Cardiac muscle cell (in vitro differentiated cells and primary cell): ENCODE measurements around the gene SEC14L1. TPM values are rescaled to one million over a fixed set of nuclear protein-coding genes. Genes with fewer than 3 reads are reported as not detected.

Source experiments
- DNase-seq, 2 donors: peaks; one replicate each; pipeline versions ENCODE4 v3.0.0 to v3.0.0-alpha.2; 2010 to 2017; ENCODE audit warnings: low read depth in 1 of 2, low spot score in 1 of 2
- H3K27ac ChIP-seq: fragments of 200-600 bp; sonication (generic); 2 replicates; pipeline ENCODE4 v1.5.1; 2016
- H3K27me3 ChIP-seq: fragments of 200-600 bp; sonication (generic); 2 replicates; pipeline ENCODE4 v1.6.0; 2016; ENCODE audit warnings: control low read depth
- H3K36me3 ChIP-seq: fragments of 200-600 bp; sonication (generic); 2 replicates; pipeline ENCODE4 v1.5.1; 2016; ENCODE audit warnings: control low read depth
- H3K4me1 ChIP-seq: fragments of 200-600 bp; sonication (generic); 2 replicates; pipeline ENCODE4 v1.8.1; 2017; ENCODE audit warnings: low read depth, mild to moderate bottlenecking, mixed run types
- H3K4me3 ChIP-seq: fragments of 200-600 bp; sonication (generic); 2 replicates; pipeline ENCODE4 v1.5.1; 2016; ENCODE audit warnings: mild to moderate bottlenecking
- H3K9me3 ChIP-seq: fragments of 200-600 bp; sonication (generic); 2 replicates; pipeline ENCODE4 v1.5.1; 2017; ENCODE audit warnings: low read depth, mild to moderate bottlenecking, control low read depth
- polyA plus RNA-seq: library from polyadenylated mRNA; unstranded; fragments of >200 nt; fragmentation: Nextera tagmentation; extraction: Ambion mirVana; gene quantifications from 2 replicates; pipeline ENCODE4 v1.2.1, GENCODE V29; 2016
- total RNA-seq: library from RNA; depleted of rRNA; stranded (reverse); fragments of >200 nt; gene quantifications from 2 replicates; pipeline ENCODE4 v1.2.3, GENCODE V29; 2016
- TF ChIP-seq, protein P1 (sequence below): IDR thresholded peaks from 2 replicates; pipeline ENCODE4 v1.5.1; 2012; ENCODE audit warnings: low read depth, mild to moderate bottlenecking, low read length

Gene SEC14L1
- total and polyA plus RNA-seq, 2 experiments from 2014 or later = 25.5 to 30.0 TPM

GRCh38 chr17:77223642-77224420 lies 83.1 kb downstream of the SEC14L1 start:
- TF ChIP-seq, protein P1, sequence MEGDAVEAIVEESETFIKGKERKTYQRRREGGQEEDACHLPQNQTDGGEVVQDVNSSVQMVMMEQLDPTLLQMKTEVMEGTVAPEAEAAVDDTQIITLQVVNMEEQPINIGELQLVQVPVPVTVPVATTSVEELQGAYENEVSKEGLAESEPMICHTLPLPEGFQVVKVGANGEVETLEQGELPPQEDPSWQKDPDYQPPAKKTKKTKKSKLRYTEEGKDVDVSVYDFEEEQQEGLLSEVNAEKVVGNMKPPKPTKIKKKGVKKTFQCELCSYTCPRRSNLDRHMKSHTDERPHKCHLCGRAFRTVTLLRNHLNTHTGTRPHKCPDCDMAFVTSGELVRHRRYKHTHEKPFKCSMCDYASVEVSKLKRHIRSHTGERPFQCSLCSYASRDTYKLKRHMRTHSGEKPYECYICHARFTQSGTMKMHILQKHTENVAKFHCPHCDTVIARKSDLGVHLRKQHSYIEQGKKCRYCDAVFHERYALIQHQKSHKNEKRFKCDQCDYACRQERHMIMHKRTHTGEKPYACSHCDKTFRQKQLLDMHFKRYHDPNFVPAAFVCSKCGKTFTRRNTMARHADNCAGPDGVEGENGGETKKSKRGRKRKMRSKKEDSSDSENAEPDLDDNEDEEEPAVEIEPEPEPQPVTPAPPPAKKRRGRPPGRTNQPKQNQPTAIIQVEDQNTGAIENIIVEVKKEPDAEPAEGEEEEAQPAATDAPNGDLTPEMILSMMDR = no peak
- H3K36me3 ChIP-seq = no peaks in the 10 kb centered on the region

DNA sequence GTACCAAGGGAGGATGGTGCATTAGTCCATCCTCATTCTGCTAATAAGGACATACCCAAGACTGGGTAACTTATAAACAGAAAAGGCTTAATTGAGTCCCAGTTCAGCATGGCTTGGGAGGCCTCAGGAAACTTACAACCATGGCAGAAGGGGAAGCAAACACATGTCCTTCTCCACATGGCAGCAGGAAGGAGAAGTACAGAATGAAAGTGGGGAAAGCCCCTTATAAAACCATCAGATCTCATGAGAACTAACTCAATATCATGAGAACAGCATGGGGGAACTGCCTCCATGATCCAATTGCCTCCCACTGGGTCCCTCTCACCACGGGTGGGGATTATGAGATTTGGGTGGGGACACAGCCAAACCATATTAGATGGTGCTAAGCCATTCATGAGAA lies 84.5 kb downstream of the SEC14L1 start:
- TF ChIP-seq, protein P1 = no peak
- Histone ChIP-seq H3K27me3 (no peaks in the 10 kb centered on the region), H3K9me3 (no peaks in the 10 kb centered on the region), H3K4me1 (peaks cover 9% of the 10 kb centered on the region), H3K27ac (no peak overlapping the region), H3K36me3 (no peaks in the 10 kb centered on the region), H3K4me3 (no peak overlapping the region)
- no peak for DNase-seq

More at GRCh38 chr17:77223642-77224420, 83.1 kb downstream of the SEC14L1 start:
- H3K9me3 ChIP-seq = no peaks in the 10 kb centered on the region
- H3K27ac ChIP-seq = no peak overlapping the region
- H3K4me1 ChIP-seq = peaks cover 9% of the 10 kb centered on the region
- H3K27me3 ChIP-seq = no peaks in the 10 kb centered on the region
- H3K4me3 ChIP-seq = no peak overlapping the region
- DNase-seq = no peak

DNA sequence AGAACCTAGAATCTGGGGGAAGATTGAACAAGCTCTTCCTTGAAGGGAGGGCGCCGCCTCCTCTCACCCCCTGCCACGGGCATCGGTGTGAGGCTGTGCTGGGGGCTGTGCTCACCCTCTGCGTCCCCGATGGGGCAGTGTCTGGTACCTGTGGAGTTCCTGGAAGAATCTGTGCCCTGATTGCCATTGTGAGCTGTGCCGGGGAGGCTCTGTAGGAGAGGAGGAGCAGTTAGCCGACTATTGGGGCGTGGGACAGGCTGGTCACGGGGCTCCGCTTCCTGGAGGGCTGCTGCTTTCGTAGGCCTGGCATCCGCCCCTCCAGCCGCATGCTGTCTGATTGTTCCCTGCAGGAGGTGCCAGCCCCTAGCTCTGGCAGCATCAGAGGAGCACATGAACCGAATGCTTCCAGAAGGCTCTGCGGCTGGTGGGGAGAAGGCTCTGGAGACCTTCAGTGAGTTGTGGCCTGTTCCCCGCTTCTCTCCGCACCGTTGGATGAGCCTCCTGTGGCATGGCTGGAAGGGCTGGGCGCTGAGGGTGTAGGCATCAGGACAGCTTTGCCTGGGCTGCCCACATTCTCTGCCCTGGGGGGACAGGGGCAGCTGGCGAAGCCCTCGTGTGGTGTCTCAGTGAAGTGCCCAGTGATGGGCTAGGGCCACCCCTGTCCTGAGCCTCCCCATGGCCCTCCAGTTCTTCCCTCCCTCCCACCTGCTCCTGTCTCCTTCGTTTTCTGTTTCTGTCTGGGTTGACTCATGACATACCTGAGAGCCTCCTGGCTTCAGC lies 86.9 kb downstream of the SEC14L1 start:
- TF ChIP-seq, protein P1 = no peak
- DNase-seq = no peak
- peak overlapping the region; percentile 35 for H3K27ac ChIP-seq

DNA sequence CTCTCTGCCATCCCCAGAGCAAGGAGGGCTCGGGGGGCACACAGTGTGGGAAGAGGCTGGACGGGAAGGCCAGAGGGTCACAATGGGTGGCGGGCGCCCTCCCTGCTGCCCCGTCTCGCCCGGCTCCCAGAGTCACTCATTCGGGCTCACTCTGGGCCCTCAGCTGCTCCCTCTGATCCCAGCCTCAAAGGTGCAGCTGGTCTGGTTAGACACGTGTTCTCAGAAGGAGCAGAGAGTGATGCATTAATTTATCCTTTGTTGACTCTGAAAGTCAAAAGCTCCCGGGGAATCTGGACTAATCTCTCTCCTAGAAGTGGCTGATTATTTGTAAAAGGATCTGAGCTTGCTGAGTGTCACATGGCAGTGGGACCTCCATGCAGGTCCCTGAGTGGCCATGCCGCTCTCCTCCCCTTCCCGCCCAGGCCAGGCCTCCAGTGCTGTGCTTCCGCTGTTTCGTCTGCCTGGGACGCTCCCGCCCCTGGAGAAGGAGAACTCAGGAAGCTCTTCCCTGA lies 87.5 kb downstream of the SEC14L1 start:
- Histone ChIP-seq H3K9me3 (no peaks in the 10 kb centered on the region), H3K4me1 (peaks cover 9% of the 10 kb centered on the region), H3K4me3 (no peak overlapping the region), H3K27me3 (no peaks in the 10 kb centered on the region), H3K27ac (peak overlapping the region; percentile 35), H3K36me3 (no peaks in the 10 kb centered on the region)
- peak in 1 of 2 donors; percentile 63 for DNase-seq
- TF ChIP-seq, protein P1 = no peak

More for the DNA sequence above, 86.9 kb downstream of the SEC14L1 start:
- Histone ChIP-seq H3K36me3 (no peaks in the 10 kb centered on the region), H3K9me3 (no peaks in the 10 kb centered on the region), H3K4me1 (peaks cover 9% of the 10 kb centered on the region), H3K27me3 (no peaks in the 10 kb centered on the region), H3K4me3 (no peak overlapping the region)

DNA sequence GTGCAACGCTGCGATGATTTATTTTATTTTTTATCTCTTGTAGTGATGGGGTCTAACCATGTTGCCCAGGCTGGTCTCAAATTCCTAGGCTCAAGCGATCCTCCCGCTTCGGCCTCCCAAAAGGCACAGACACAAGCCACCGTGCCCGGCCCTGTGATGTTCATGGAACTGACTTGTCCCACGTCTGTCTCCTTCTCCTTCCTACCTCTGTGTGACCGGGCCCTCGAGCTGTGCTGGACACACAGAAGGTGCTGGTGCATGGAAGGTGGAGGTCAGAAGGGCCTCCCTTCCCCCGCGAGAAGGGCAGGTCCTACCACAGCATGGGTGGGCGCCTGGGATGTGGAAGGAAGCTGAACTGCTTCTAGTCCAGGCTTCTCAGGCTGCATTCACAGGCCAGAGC lies 88.0 kb downstream of the SEC14L1 start:
- TF ChIP-seq, protein P1 = no peak
- no peak for DNase-seq
- Histone ChIP-seq H3K36me3 (no peaks in the 10 kb centered on the region), H3K4me3 (no peak overlapping the region), H3K27ac (peak overlapping the region; percentile 35), H3K9me3 (no peaks in the 10 kb centered on the region), H3K27me3 (no peaks in the 10 kb centered on the region), H3K4me1 (peaks cover 9% of the 10 kb centered on the region)
